K562 (cell line): ENCODE data around the gene LTBP2.

Source experiments
- ATF4 ChIP-seq: fragments of 450-650 bp; formaldehyde crosslinking; IDR thresholded peaks from 2 replicates; pipeline ENCODE4 v1.4.0; 2022; ENCODE audit warnings: mild to moderate bottlenecking, moderate library complexity
- CAMTA2 ChIP-seq: fragments of 250-450 bp; sonication (Bioruptor Pico); conservative IDR thresholded peaks from 2 replicates; pipeline ENCODE4 v1.5.1; 2022
- EZH2 ChIP-seq: IDR thresholded peaks from 2 replicates; pipeline ENCODE4 v1.6.1; 2012; ENCODE audit warnings: low read depth, mild to moderate bottlenecking, inconsistent platforms, low read length, borderline replicate concordance
- POLR2A ChIP-seq: fragments of 450-650 bp; conservative IDR thresholded peaks from 2 replicates; pipeline ENCODE4 v1.6.1; 2016
- SIN3A ChIP-seq, 2 experiments: fragments of 150-350 bp in 1 of 2; IDR thresholded peaks; 2 replicates each; pipeline ENCODE4 v1.6.1; 2011 to 2016; ENCODE audit warnings: borderline replicate concordance in 2 of 2, low read depth in 2 of 2, low read length in 2 of 2, mild to moderate bottlenecking in 2 of 2, moderate library complexity in 2 of 2; ENCODE audit not compliant: control insufficient read depth in 1 of 2
- TAF1 ChIP-seq: IDR thresholded peaks from 2 replicates; pipeline ENCODE4 v1.6.1; 2011; ENCODE audit warnings: mild to moderate bottlenecking, low read length, moderate library complexity; ENCODE audit not compliant: insufficient read depth, control insufficient read depth, severe bottlenecking; ENCODE audit errors: extremely low read depth
- ZNF175 ChIP-seq: fragments of 200-800 bp; sonication (Bioruptor generic); IDR thresholded peaks from 2 replicates; pipeline ENCODE4 v1.6.1; 2016; ENCODE audit warnings: low read depth, mild to moderate bottlenecking, missing genetic modification characterization, missing compliant biosample characterization
- TF ChIP-seq, protein P1 (sequence below), 3 experiments: IDR thresholded peaks in 2 of 3; conservative IDR thresholded peaks in 1 of 3; 2 replicates each; pipeline ENCODE4 v1.5.1; 2011 to 2012; ENCODE audit warnings: low read length in 3 of 3, mild to moderate bottlenecking in 3 of 3, control low read depth in 2 of 3, improper control_type of control experiment in 1 of 3, inconsistent platforms in 1 of 3, low read depth in 1 of 3, mixed read lengths in 1 of 3, moderate library complexity in 1 of 3; ENCODE audit not compliant: insufficient read depth in 2 of 3
- TF ChIP-seq, protein P2 (sequence below): sonication (generic); formaldehyde crosslinking; IDR thresholded peaks from 2 replicates; pipeline ENCODE4 v1.8.0; 2023; ENCODE audit warnings: mild to moderate bottlenecking, missing genetic modification reagents

DNA sequence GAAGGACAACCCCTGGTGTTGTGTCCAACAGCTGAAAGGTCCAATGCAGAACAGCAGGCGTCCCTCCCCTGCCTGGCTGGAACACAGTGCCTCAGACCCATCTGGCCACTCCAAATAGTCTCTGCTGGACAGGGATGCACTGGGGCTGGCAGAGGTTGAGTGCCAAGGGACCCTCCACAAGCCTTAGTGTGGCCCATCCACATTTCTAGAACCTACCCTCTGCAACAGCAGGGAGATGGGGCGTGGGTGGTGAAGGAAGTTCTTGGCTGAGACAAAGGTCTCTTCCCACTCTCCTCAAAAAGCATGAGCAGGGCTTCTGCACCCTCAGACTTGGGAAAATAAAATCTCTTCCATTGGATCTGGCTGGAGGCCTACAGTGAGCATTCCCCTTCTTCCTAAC, 36.5 kb downstream of the LTBP2 start:
- TF ChIP-seq POLR2A: no peak
- TF ChIP-seq, protein P1, sequence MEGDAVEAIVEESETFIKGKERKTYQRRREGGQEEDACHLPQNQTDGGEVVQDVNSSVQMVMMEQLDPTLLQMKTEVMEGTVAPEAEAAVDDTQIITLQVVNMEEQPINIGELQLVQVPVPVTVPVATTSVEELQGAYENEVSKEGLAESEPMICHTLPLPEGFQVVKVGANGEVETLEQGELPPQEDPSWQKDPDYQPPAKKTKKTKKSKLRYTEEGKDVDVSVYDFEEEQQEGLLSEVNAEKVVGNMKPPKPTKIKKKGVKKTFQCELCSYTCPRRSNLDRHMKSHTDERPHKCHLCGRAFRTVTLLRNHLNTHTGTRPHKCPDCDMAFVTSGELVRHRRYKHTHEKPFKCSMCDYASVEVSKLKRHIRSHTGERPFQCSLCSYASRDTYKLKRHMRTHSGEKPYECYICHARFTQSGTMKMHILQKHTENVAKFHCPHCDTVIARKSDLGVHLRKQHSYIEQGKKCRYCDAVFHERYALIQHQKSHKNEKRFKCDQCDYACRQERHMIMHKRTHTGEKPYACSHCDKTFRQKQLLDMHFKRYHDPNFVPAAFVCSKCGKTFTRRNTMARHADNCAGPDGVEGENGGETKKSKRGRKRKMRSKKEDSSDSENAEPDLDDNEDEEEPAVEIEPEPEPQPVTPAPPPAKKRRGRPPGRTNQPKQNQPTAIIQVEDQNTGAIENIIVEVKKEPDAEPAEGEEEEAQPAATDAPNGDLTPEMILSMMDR (IDR thresholded peaks at IDR 0.05 in 2 of 3, conservative IDR thresholded peaks at IDR 0.05 in 1 of 3; ENCODE audit: insufficient read depth in 2 of 3, low read depth in 1 of 3, low read length in 3 of 3): no peak
- no peak for TF ChIP-seq SIN3A (IDR thresholded peaks at IDR 0.05; ENCODE audit: borderline replicate concordance in 2 of 2, control insufficient read depth in 1 of 2, low read depth in 2 of 2, low read length in 2 of 2)
- TF ChIP-seq EZH2: no peak
- TF ChIP-seq TAF1: no peak
- TF ChIP-seq, protein P2, sequence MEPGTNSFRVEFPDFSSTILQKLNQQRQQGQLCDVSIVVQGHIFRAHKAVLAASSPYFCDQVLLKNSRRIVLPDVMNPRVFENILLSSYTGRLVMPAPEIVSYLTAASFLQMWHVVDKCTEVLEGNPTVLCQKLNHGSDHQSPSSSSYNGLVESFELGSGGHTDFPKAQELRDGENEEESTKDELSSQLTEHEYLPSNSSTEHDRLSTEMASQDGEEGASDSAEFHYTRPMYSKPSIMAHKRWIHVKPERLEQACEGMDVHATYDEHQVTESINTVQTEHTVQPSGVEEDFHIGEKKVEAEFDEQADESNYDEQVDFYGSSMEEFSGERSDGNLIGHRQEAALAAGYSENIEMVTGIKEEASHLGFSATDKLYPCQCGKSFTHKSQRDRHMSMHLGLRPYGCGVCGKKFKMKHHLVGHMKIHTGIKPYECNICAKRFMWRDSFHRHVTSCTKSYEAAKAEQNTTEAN: no peak
- TF ChIP-seq ATF4: no peak
- no peak for TF ChIP-seq CAMTA2 (CRISPR knock-in tag)
- no peak for TF ChIP-seq ZNF175
